Activated gamma-delta T cell (primary cell): ENCODE measurements around the gene WDR43.
"Not testable (repeated sequence)": the region's sequence is repeated elsewhere in the genome, so short reads cannot be mapped to it uniquely, and the experiment has no call there.

Source experiments
- DNase-seq: peaks from one replicate; lab custom pipeline; 2025; lab: John Stamatoyannopoulos, UW

WDR43 gene

GRCh38 chr2:28960401-28960800 is 65.9 kb downstream of the WDR43 start:
- DNase-seq, result no peak

GRCh38 chr2:28962505-28962904 is 68.0 kb downstream of the WDR43 start:
- DNase-seq, result no peak

- no peak for DNase-seq
Observed at GRCh38 chr2:28970464-28971160, 76.1 kb downstream of the WDR43 start.

- no peak for DNase-seq
Observed at GRCh38 chr2:28972778-28973335, 78.4 kb downstream of the WDR43 start.

GRCh38 chr2:28974252-28974651 is 79.8 kb downstream of the WDR43 start:
- DNase-seq, result no peak

GRCh38 chr2:28975671-28976070 is 81.2 kb downstream of the WDR43 start:
- DNase-seq, result no peak

- no peak for DNase-seq
Observed at GRCh38 chr2:28976584-28976983, 82.1 kb downstream of the WDR43 start.

GRCh38 chr2:28977176-28977875 is 82.9 kb downstream of the WDR43 start:
- DNase-seq, result no peak

- not testable (repeated sequence) for DNase-seq
Observed at GRCh38 chr2:28978001-28978400, 83.5 kb downstream of the WDR43 start.

GRCh38 chr2:28978606-28979005 is 84.1 kb downstream of the WDR43 start:
- DNase-seq, result no peak

- no peak for DNase-seq
Observed at GRCh38 chr2:28979041-28979440, 84.6 kb downstream of the WDR43 start.

- no peak for DNase-seq
Observed at GRCh38 chr2:28979576-28980366, 85.3 kb downstream of the WDR43 start.

GRCh38 chr2:28980368-28981015 is 86.0 kb downstream of the WDR43 start:
- DNase-seq, result no peak

- no peak for DNase-seq
Observed at GRCh38 chr2:28981016-28981441, 86.6 kb downstream of the WDR43 start, which contains the start of gene TOGARAM2. Gene TOGARAM2, plus strand, starts transcription at chr2:28981298. Its CDS starts 13,537 bp downstream, at chr2:28994835.

- no peak for DNase-seq
Observed at GRCh38 chr2:28981620-28982376, 87.3 kb downstream of the WDR43 start.

- no peak for DNase-seq
Observed at GRCh38 chr2:28982381-28982950, 88.0 kb downstream of the WDR43 start.

- no peak for DNase-seq
Observed at GRCh38 chr2:28986429-28986828, 92.0 kb downstream of the WDR43 start.

- no peak for DNase-seq
Observed at GRCh38 chr2:28989973-28990372, 95.5 kb downstream of the WDR43 start.

GRCh38 chr2:28990445-28990844 is 96.0 kb downstream of the WDR43 start:
- DNase-seq, result no peak

GRCh38 chr2:28991021-28991420 is 96.6 kb downstream of the WDR43 start:
- no peak for DNase-seq

- DNase-seq, result no peak
Observed at GRCh38 chr2:28991460-28991859, 97.0 kb downstream of the WDR43 start.
